K562 (cell line): Measurements from ENCODE around the gene CYB5R2. TPM values are rescaled to one million over a fixed set of nuclear protein-coding genes. Genes with fewer than 3 reads are reported as not detected.

ENCODE experiments used
- CXXC5 ChIP-seq: fragments of 250-450 bp; sonication (Bioruptor Pico); IDR thresholded peaks from 2 replicates; pipeline ENCODE4 v1.8.0; 2022; ENCODE audit warnings: inconsistent platforms, mild to moderate bottlenecking, moderate library complexity
- EGR1 ChIP-seq: fragments of 450-650 bp; conservative IDR thresholded peaks from 2 replicates; pipeline ENCODE4 v1.6.1; 2017; ENCODE audit warnings: mild to moderate bottlenecking
- MAZ ChIP-seq, 2 experiments: fragments of 450-650 bp in 1 of 2; sonication (generic) in 1 of 2; formaldehyde crosslinking; IDR thresholded peaks in 1 of 2; conservative IDR thresholded peaks in 1 of 2; 2 replicates each; pipeline versions ENCODE4 v1.4.0 to v1.5.0; 2020; ENCODE audit warnings: mild to moderate bottlenecking in 1 of 2, missing genetic modification reagents in 1 of 2
- ZBTB40 ChIP-seq, 2 experiments: fragments of 450-650 bp in 1 of 2; sonication (generic) in 1 of 2; formaldehyde crosslinking in 1 of 2; IDR thresholded peaks; 2 replicates each; pipeline versions ENCODE4 v1.7.1 to v1.9.0; 2016 to 2022; ENCODE audit warnings: inconsistent platforms in 1 of 2, mild to moderate bottlenecking in 1 of 2, missing genetic modification reagents in 1 of 2
- ZKSCAN1 ChIP-seq: fragments of 150-350 bp; IDR thresholded peaks from 2 replicates; pipeline ENCODE4 v1.6.1; 2016; ENCODE audit warnings: low read depth, low read length
- polyA plus RNA-seq, 8 experiments: library from polyadenylated mRNA; depleted of rRNA in 4 of 8; stranded (reverse) in 5 of 8; unstranded in 3 of 8; fragments of >200 nt; fragmentation: Nextera tagmentation in 2 of 8; fragmentation: Illumina TruSeq in 1 of 8; extraction: Ambion mirVana in 2 of 8; extraction: Trizol in 1 of 8; gene quantifications; 2 replicates each; pipeline versions ENCODE4 v1.2.1 to v1.2.3, GENCODE V29; 2011 to 2014; ENCODE audit warnings: inconsistent platforms in 1 of 8, missing spikeins in 1 of 8
- total RNA-seq, 7 experiments: library from RNA; depleted of rRNA in 6 of 7; stranded (reverse); fragments of >200 nt in 6 of 7; fragmentation: Illumina TruSeq in 2 of 7; extraction: Trizol in 2 of 7; gene quantifications; 2 replicates each; pipeline versions ENCODE4 v1.2.1 to v1.2.3, GENCODE V29; 2011 to 2021; ENCODE audit warnings: low replicate concordance in 1 of 7
- TF ChIP-seq, protein P1 (sequence below): fragments of 200-800 bp; sonication (Bioruptor generic); IDR thresholded peaks from 2 replicates; pipeline ENCODE4 v1.6.1; 2017; ENCODE audit warnings: missing genetic modification characterization, missing compliant biosample characterization
- TF ChIP-seq, protein P2 (sequence below), 3 experiments: IDR thresholded peaks in 2 of 3; conservative IDR thresholded peaks in 1 of 3; 2 replicates each; pipeline ENCODE4 v1.5.1; 2011 to 2012; ENCODE audit warnings: low read length in 3 of 3, mild to moderate bottlenecking in 3 of 3, control low read depth in 2 of 3, improper control_type of control experiment in 1 of 3, inconsistent platforms in 1 of 3, low read depth in 1 of 3, mixed read lengths in 1 of 3, moderate library complexity in 1 of 3; ENCODE audit not compliant: insufficient read depth in 2 of 3

CYB5R2 gene
- total and polyA plus RNA-seq, 9 of the 15 experiments (the other 6 are each of a cell fraction or from before 2014, with no cell fraction given), result 8.2 to 28.7 (median 13.6) TPM

DNA sequence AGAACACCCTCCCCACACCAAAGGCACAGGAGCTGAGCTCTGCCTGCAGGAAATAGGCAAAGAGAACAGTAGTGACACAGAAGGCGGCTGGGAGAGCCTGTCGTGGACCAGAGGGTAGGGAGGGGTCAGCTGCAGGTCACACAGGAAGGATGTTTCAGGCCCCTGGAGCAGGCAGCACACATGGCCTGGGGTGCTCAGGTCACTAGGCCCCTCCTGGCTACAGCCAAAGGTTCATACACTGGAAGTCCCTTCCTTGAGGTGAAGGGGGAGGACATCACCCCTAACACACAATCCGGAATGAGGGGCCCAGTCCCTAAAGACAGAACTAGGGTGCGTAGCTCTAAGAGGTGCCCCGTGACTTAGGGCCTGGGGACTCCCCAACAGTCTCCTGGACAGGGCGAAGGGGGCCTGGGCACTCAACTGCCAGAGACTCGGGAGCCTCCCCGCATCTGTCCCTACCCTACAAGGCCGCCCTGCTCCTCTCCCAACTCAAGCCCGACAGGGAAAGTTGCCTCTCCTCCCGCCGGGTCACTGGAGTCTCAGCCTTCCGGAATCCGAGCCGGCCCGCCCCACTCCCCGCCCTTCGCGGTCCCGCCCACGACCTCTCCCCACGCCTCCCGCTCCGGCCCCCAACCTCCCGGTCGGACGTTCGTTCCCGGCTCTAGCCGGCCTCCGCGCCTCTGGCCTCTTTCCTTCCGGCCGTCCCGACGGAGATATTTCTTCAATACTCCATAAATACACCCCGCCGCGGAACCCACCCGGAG lies at the start of gene CYB5R2 (continued):
- TF ChIP-seq ZBTB40 (IDR thresholded peaks at IDR 0.05) (no peak), ZBTB40 (CRISPR knock-in tag; IDR thresholded peaks at IDR 0.05) (no peak), MAZ (CRISPR knock-in tag; conservative IDR thresholded peaks at IDR 0.05 in 1 of 2, IDR thresholded peaks at IDR 0.05 in 1 of 2) (peak; percentile 40 to 65; a peak in 3 of 4 replicates), CXXC5 (CRISPR knock-in tag) (peak; percentile 71), ZKSCAN1 (no peak), EGR1 (peak; percentile 67)
- TF ChIP-seq, protein P1, sequence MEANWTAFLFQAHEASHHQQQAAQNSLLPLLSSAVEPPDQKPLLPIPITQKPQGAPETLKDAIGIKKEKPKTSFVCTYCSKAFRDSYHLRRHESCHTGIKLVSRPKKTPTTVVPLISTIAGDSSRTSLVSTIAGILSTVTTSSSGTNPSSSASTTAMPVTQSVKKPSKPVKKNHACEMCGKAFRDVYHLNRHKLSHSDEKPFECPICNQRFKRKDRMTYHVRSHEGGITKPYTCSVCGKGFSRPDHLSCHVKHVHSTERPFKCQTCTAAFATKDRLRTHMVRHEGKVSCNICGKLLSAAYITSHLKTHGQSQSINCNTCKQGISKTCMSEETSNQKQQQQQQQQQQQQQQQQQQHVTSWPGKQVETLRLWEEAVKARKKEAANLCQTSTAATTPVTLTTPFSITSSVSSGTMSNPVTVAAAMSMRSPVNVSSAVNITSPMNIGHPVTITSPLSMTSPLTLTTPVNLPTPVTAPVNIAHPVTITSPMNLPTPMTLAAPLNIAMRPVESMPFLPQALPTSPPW (CRISPR knock-in tag), result peak; percentile 14; the same call in 1 of the 2 replicates
- TF ChIP-seq, protein P2, sequence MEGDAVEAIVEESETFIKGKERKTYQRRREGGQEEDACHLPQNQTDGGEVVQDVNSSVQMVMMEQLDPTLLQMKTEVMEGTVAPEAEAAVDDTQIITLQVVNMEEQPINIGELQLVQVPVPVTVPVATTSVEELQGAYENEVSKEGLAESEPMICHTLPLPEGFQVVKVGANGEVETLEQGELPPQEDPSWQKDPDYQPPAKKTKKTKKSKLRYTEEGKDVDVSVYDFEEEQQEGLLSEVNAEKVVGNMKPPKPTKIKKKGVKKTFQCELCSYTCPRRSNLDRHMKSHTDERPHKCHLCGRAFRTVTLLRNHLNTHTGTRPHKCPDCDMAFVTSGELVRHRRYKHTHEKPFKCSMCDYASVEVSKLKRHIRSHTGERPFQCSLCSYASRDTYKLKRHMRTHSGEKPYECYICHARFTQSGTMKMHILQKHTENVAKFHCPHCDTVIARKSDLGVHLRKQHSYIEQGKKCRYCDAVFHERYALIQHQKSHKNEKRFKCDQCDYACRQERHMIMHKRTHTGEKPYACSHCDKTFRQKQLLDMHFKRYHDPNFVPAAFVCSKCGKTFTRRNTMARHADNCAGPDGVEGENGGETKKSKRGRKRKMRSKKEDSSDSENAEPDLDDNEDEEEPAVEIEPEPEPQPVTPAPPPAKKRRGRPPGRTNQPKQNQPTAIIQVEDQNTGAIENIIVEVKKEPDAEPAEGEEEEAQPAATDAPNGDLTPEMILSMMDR (IDR thresholded peaks at IDR 0.05 in 2 of 3, conservative IDR thresholded peaks at IDR 0.05 in 1 of 3; ENCODE audit: insufficient read depth in 2 of 3, low read depth in 1 of 3, low read length in 3 of 3), result no peak
